Uterus (tissue), 2 donors: Measurements from ENCODE around the gene TRMT44.

Experiments
- CTCF ChIP-seq, 4 experiments: fragments of 200-600 bp in 2 of 4; fragments of 450-650 bp in 2 of 4; sonication (generic) in 2 of 4; IDR thresholded peaks; one replicate each; pipeline ENCODE4 v1.5.1; 2016 to 2019; ENCODE audit warnings: antibody characterized with exemption in 4 of 4, mild to moderate bottlenecking in 2 of 4, moderate library complexity in 1 of 4
- POLR2A ChIP-seq, 2 donors: fragments of 450-650 bp; IDR thresholded peaks; one replicate each; pipeline ENCODE4 v1.6.1; 2016; ENCODE audit warnings: antibody characterized with exemption in 2 of 2, mild to moderate bottlenecking in 1 of 2, moderate library complexity in 1 of 2

- TF ChIP-seq CTCF (IDR thresholded peaks at IDR 0.05), result no peak
- TF ChIP-seq POLR2A (IDR thresholded peaks at IDR 0.05), result no peak
Observed at GRCh38 chr4:8507196-8507570, 66.6 kb downstream of the TRMT44 start.
